ENCODE data around the gene CMSS1.
"Not testable (repeated sequence)": the region's sequence is repeated elsewhere in the genome, so short reads cannot be mapped to it uniquely, and the experiment has no call there.

Gene CMSS1

GRCh38 chr3:100029689-100030088 is 212.0 kb downstream of the CMSS1 start:
- no peak for DNase-seq

GRCh38 chr3:100030346-100030745 is 212.7 kb downstream of the CMSS1 start:
- no peak for DNase-seq

- DNase-seq: no peak
These were observed 213.3 kb downstream of the CMSS1 start for GRCh38 chr3:100030914-100031425.

GRCh38 chr3:100032243-100032642 is 214.6 kb downstream of the CMSS1 start:
- DNase-seq: no peak

GRCh38 chr3:100033184-100033583 is 215.5 kb downstream of the CMSS1 start:
- no peak for DNase-seq

DNA sequence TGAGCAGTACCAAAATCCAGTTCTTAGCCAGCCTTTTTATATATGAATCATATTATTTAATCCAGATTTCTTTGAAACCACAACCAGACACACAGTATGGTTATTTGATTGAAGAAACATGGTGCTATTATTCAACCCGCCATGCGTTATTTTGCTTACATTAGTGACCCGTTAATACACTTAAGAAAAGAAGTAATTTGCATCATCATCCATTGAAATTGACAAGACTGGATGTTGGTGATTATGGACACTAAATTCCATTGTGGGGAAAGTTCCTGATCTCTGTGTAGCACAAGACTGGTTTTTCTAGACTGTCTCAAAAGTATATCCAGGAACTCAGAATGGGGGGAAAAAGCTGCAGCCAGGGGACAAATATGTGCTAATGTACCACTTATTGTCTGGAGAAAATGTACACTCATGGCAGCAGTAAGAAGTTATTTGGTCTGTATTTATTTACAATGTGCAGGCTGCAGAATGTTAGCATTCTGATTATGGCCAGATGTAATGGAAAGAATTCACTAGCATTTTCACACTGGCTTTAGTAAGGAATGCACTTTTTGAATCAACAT is 216.3 kb downstream of the CMSS1 start:
- DNase-seq: no peak

DNA sequence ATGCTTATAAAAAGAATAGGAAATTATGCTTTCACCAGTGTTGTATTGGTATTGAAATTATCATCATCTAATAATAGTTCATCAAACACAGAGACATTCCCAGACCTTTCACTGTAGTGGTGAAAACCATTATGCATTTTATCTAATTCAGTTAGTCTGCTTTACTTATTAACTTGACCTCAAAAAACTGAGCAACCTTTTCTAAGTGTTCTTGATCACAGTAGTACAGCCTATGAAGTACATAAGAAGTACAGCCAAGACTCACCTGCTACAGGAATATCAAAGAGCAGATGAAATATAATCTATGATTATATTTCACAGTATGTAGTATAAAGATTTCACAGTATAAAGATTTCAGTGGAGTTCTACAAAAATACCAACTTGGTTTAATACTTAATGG is 221.4 kb downstream of the CMSS1 start:
- DNase-seq: no peak

DNA sequence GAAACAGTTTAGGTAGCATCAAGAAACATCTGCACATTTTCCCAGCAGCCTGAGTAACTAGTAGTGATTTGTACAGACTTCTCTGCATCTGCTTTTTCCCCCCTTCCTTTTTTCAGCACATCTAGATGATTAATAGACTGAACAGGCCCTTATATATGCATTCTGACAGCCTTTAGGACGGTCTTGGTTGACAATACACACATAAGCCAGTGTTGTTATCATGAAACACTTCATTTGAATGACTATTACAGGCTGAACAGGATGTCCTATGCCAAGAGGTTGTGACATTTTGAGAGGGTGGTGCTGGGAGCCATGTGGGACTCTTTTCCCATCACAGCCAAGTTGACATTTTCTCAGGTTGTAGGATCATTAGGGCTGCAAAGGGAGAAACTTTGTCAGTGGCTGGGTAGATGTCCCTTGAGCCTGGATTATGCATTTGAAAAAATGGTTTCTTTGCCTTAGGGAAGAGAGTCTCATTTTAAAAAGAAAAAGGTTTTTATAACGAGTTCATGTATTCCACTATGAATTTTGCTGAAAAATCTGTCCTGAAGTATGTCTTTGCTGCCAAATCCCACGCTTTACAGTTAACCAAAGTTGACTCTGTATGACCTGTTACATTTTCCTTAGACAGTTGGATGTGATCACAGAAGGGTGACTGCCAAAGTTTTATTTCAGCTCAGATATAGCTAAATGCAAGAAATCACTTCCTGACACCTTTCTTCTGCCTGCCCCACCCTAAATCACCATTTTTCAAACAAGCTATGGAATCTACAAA is 223.0 kb downstream of the CMSS1 start:
- no peak for DNase-seq

GRCh38 chr3:100041328-100041749 is 223.7 kb downstream of the CMSS1 start:
- no peak for DNase-seq

- no peak for DNase-seq
These were observed 224.7 kb downstream of the CMSS1 start for GRCh38 chr3:100042166-100042981.

DNA sequence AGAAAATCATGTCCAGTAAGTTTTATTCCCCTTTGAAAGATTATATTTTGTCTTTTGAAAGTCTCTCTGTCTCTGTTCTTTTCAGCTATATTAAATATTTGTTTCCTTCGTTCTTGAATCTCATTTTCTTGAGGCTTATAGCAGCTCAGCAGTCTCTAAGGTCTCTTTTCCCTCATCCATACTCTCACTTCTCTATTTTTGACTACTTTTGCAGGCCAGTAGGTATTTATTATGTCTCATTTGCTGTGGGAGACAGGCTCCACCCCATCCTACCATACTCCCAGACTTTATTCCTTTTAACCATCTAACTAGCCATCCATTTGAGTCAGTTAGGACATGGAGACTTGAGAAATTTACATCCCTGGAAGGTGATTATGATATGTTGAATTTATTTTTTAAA is 225.6 kb downstream of the CMSS1 start:
- DNase-seq: no peak

DNA sequence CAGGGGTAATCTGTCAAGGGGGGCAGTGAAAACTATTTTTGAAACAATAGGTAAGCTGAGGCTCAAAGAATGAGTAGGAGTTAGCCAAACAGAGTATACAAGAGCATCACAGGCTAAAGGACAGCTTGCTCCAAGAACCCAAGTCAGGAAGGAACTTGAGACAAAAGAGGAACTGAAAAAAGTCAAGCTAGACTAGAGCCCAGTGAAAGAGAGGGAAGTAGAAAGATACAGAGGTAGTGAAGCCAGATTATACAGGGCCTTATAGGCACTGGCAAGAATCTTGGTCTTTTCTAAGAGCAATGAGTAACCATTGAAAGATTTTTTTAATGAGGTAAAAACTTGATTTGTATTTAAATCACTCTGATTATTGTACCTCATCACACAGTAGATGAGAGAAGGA is 226.7 kb downstream of the CMSS1 start:
- no peak for DNase-seq

DNA sequence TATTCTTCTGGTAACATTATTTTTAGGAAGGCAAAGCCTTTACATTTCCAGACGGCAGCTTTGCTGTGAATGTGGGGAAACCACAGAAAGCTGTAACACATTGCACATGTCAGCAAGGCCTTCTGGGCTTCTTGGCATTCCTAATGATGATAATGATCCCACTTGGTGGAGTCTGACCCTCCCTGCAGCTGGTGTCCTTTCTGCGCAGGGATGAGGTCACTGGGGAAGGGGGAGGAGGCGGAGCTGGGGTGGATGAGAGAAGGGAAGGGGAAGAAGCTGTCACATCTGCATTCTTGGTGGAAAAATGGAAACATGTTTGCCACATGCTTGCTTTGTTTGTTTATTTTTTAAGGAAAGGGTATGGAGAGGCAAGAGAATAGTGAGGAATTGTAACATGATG is 228.0 kb downstream of the CMSS1 start:
- DNase-seq: no peak

GRCh38 chr3:100046986-100047385 is 229.3 kb downstream of the CMSS1 start:
- DNase-seq: no peak

- DNase-seq: no peak
These were observed 229.9 kb downstream of the CMSS1 start for GRCh38 chr3:100047455-100048141.

GRCh38 chr3:100048248-100048647 is 230.6 kb downstream of the CMSS1 start:
- DNase-seq: no peak

DNA sequence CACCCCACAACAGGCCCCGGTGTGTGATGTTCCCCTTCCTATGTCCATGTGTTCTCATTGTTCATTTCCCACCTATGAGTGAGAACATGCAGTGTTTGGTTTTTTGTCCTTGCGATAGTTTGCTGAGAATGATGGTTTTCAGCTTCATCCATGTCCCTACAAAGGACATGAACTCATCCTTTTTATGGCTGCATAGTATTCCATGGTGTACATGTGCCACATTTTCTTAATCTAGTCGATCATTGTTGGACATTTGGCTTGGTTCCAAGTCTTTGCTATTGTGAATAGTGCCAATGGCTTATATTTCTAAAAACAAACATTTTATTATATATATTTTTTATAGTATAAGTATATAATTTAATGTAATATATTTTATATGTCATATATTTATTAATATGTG is 233.9 kb downstream of the CMSS1 start:
- not testable (repeated sequence) for DNase-seq

- DNase-seq: no peak
These were observed 236.4 kb downstream of the CMSS1 start for GRCh38 chr3:100053951-100054620.

DNA sequence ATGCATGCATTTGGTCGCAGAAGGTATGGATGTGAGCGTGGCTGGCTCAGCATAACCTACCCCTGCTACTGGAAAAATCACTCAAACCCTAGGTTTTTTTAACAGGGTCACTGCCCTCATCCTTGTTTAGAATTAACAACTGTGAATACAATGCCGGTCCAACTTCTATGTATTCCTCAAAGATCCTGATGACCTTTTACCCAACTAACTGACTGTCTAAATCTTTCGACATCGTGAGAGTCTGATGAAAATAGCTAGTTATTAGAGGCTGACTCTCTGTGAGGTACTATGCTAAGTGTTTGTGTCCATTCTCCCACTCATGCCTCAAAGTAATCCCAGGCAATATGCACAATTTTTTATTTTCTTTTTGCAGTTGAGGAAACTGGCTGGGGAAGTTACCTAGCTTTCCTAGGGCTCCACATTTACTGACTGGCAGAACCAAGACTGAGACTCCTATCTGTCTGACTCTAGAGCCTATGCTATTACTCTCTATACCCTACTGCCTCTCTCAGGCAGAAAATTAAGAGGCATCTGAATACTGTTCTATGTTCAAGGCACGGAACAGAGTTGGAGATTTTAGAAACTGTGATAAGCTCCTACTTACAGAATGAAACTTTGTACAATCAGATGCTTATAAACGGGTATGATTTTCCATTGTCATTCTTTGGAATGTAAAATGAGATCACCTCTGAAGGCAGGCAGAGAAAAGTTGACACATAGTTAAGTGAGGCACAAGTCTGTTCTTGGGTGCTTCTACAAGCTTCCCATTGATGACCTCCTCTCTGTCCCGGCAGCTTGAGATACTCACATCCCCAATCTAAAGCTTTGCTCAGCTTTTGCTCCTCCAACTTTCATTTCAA is 240.3 kb downstream of the CMSS1 start:
- no peak for DNase-seq

DNA sequence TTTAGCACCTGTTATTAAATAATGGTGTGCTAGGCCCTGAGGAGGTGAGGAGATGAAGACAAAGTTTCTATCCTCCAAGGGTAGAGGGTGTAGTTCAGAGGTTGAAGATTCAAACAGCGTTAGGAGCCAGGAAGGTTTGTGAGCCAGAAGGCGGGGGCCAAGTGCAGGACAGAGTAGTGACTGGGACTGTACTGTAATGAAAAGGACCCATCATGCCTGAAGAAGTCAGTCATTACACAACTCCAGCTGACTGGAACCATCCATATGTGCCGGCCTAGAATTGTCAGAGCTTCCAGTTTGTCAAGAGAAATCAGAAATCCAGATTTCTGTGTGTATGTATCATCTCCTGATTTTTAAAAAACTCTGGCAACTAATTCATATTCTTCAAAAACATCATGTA is 241.8 kb downstream of the CMSS1 start:
- no peak for DNase-seq

DNA sequence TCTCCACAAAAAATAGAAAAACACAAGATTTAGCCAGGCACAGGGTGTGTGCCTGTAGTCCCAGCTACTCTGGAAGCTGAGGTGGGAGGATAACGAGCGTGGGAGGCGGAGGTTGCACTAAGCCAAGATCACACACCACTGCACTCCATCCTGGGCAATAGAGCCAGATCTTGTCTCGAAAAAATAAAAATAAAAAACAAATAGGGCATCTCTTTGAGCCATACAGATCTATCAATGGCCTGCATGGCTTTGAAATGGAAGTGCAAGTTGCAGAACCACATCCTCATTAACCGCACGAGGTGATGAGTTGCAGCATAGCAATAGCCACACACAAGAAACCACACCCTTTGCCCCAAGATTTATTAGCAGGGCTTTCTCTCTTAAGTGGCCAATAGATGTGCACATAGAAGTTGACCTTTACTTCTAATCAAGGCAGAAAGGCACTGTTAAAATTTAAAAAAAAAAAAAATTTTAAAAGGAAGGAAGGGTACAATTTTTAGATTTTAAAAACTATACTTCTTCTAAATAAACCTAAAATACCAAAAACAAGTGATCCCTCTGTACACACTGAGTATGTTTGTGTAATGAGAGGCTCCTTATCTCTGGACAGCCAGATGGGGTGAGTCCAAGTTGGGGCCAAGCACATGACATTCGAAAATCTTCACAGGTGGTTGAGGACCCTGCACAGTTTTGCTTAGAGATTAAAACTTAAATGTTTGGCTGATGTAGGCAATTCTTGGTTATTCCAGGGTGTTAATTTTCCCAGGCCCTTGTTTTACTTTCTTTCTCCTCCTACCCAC is 243.2 kb downstream of the CMSS1 start:
- no peak for DNase-seq

All from GOT3 (cell line).